Liver (tissue), 9 donors: Measurements from ENCODE around the gene FAM32A. TPM values are rescaled to one million over a fixed set of nuclear protein-coding genes. Genes with fewer than 3 reads are reported as not detected.

Source experiments
- DNase-seq: peaks from one replicate; pipeline ENCODE4 v3.0.0-alpha.2; 2017; ENCODE audit warnings: low spot score
- H3K27ac ChIP-seq, 2 donors: one replicate each; pipeline ENCODE4 v1.7.0; 2013; ENCODE audit warnings: inconsistent platforms in 2 of 2, low read length in 2 of 2, control low read depth in 1 of 2, low read depth in 1 of 2, mild to moderate bottlenecking in 1 of 2
- H3K27me3 ChIP-seq, 4 donors: one replicate each; pipeline versions ENCODE4 v1.6.1 to v1.7.0; 2013; ENCODE audit warnings: low read length in 3 of 4, inconsistent platforms in 1 of 4, mild to moderate bottlenecking in 1 of 4, moderate library complexity in 1 of 4; ENCODE audit not compliant: control insufficient read depth in 4 of 4, insufficient read depth in 4 of 4
- H3K36me3 ChIP-seq, 4 donors: one replicate each; pipeline versions ENCODE4 v1.6.1 to v1.7.0; 2013; ENCODE audit warnings: low read length in 3 of 4, mild to moderate bottlenecking in 3 of 4, low read depth in 1 of 4, moderate library complexity in 1 of 4; ENCODE audit not compliant: control insufficient read depth in 4 of 4, insufficient read depth in 3 of 4
- H3K4me1 ChIP-seq, 4 donors: one replicate each; pipeline versions ENCODE4 v1.6.1 to v1.7.0; 2013; ENCODE audit warnings: low read length in 3 of 4, mild to moderate bottlenecking in 3 of 4, moderate library complexity in 1 of 4; ENCODE audit not compliant: control insufficient read depth in 4 of 4, insufficient read depth in 4 of 4
- H3K4me3 ChIP-seq, 3 donors: one replicate each; pipeline versions ENCODE4 v1.6.1 to v1.7.0; 2013; ENCODE audit warnings: low read length in 3 of 3, control low read depth in 1 of 3, low read depth in 1 of 3, mild to moderate bottlenecking in 1 of 3
- H3K9ac ChIP-seq, 2 donors: one replicate each; pipeline ENCODE4 v1.7.0; 2013; ENCODE audit warnings: low read length in 2 of 2, mild to moderate bottlenecking in 2 of 2, moderate library complexity in 2 of 2, control low read depth in 1 of 2, low read depth in 1 of 2
- H3K9me3 ChIP-seq, 4 donors: one replicate each; pipeline versions ENCODE4 v1.6.1 to v1.7.0; 2013; ENCODE audit warnings: low read length in 3 of 4; ENCODE audit not compliant: control insufficient read depth in 4 of 4
- EGR1 ChIP-seq, 2 donors: IDR thresholded peaks; 2 replicates each; pipeline ENCODE4 v1.6.1; 2016 to 2018; ENCODE audit warnings: antibody characterized with exemption in 2 of 2, low read depth in 2 of 2
- FOXA1 ChIP-seq: IDR thresholded peaks from 2 replicates; pipeline ENCODE4 v1.6.1; 2016; ENCODE audit warnings: antibody characterized with exemption
- FOXA2 ChIP-seq: IDR thresholded peaks from 2 replicates; pipeline ENCODE4 v1.6.1; 2016; ENCODE audit warnings: antibody characterized with exemption
- GABPA ChIP-seq, 2 donors: IDR thresholded peaks in 1 of 2; conservative IDR thresholded peaks in 1 of 2; 2 replicates each; pipeline ENCODE4 v1.6.1; 2016; ENCODE audit warnings: antibody characterized with exemption in 2 of 2, mild to moderate bottlenecking in 1 of 2, moderate library complexity in 1 of 2
- HNF4A ChIP-seq, 2 donors: conservative IDR thresholded peaks; 2 replicates each; pipeline ENCODE4 v1.6.1; 2016; ENCODE audit warnings: antibody characterized with exemption in 2 of 2, mild to moderate bottlenecking in 2 of 2
- HNF4G ChIP-seq: IDR thresholded peaks from 2 replicates; pipeline ENCODE4 v1.6.1; 2016; ENCODE audit warnings: antibody characterized with exemption
- JUND ChIP-seq, 2 donors: IDR thresholded peaks; 2 replicates each; pipeline ENCODE4 v1.6.1; 2016; ENCODE audit warnings: antibody characterized with exemption in 2 of 2
- NR2F2 ChIP-seq: IDR thresholded peaks from 2 replicates; pipeline ENCODE4 v1.6.1; 2016; ENCODE audit warnings: antibody characterized with exemption
- RAD21 ChIP-seq, 2 donors: IDR thresholded peaks; 2 replicates each; pipeline ENCODE4 v1.6.1; 2016; ENCODE audit warnings: antibody characterized with exemption in 2 of 2, mild to moderate bottlenecking in 2 of 2
- RXRA ChIP-seq, 2 donors: IDR thresholded peaks; 2 replicates each; pipeline ENCODE4 v1.6.1; 2017 to 2018; ENCODE audit warnings: antibody characterized with exemption in 2 of 2, mild to moderate bottlenecking in 1 of 2
- SP1 ChIP-seq: IDR thresholded peaks from 2 replicates; pipeline ENCODE4 v1.6.1; 2018; ENCODE audit warnings: antibody characterized with exemption, mild to moderate bottlenecking
- TAF1 ChIP-seq: conservative IDR thresholded peaks from 2 replicates; pipeline ENCODE4 v1.6.1; 2016; ENCODE audit warnings: antibody characterized with exemption, mild to moderate bottlenecking
- YY1 ChIP-seq: IDR thresholded peaks from 2 replicates; pipeline ENCODE4 v1.6.1; 2016; ENCODE audit warnings: antibody characterized with exemption, mild to moderate bottlenecking
- WGBS: extraction: QIAGEN DNeasy Blood & Tissue Kit; methylation state at CpG from one replicate; pipeline ENCODE4 v1.1.7; 2013; 5-methylcytosine and 5-hydroxymethylcytosine counted together
- polyA plus RNA-seq, 2 donors: library from polyadenylated mRNA; stranded (reverse) in 1 of 2; unstranded in 1 of 2; fragments of 200-250 nt in 1 of 2; fragments of >200 nt in 1 of 2; fragmentation: Nextera tagmentation in 1 of 2; extraction: Ambion mirVana in 1 of 2; gene quantifications; one replicate each; pipeline versions ENCODE4 v1.2.1 to v1.2.3, GENCODE V29; 2013 to 2015
- total RNA-seq, 2 donors: library from RNA; depleted of rRNA; stranded (reverse); fragments of >200 nt; gene quantifications; one replicate each; pipeline ENCODE4 v1.2.3, GENCODE V29; 2014
- TF ChIP-seq, protein P1 (sequence below): IDR thresholded peaks from 2 replicates; pipeline ENCODE4 v1.6.1; 2016; ENCODE audit warnings: antibody characterized with exemption
- TF ChIP-seq, protein P2 (sequence below): IDR thresholded peaks from 2 replicates; pipeline ENCODE4 v1.6.1; 2016; ENCODE audit warnings: antibody characterized with exemption
- TF ChIP-seq, protein P3 (sequence below): IDR thresholded peaks from 2 replicates; pipeline ENCODE4 v1.6.1; 2016; ENCODE audit warnings: antibody characterized with exemption
- TF ChIP-seq, protein P4 (sequence below): IDR thresholded peaks from 2 replicates; pipeline ENCODE4 v1.6.1; 2016; ENCODE audit warnings: antibody characterized with exemption, mild to moderate bottlenecking
- TF ChIP-seq, protein P5 (sequence below): fragments of 150-350 bp; IDR thresholded peaks from 2 replicates; pipeline ENCODE4 v1.5.1; 2017; ENCODE audit warnings: improper control_type of control experiment, low read depth, low read length; ENCODE audit not compliant: missing input control
- donor health status: healthy.
- donor health status: healthy.
- donor health status: healthy.
- donor health status: healthy.
- donor health status: healthy.

Gene FAM32A
- total and polyA plus RNA-seq, 4 donors = 46.2 to 60.2 (median 52.4) TPM

DNA sequence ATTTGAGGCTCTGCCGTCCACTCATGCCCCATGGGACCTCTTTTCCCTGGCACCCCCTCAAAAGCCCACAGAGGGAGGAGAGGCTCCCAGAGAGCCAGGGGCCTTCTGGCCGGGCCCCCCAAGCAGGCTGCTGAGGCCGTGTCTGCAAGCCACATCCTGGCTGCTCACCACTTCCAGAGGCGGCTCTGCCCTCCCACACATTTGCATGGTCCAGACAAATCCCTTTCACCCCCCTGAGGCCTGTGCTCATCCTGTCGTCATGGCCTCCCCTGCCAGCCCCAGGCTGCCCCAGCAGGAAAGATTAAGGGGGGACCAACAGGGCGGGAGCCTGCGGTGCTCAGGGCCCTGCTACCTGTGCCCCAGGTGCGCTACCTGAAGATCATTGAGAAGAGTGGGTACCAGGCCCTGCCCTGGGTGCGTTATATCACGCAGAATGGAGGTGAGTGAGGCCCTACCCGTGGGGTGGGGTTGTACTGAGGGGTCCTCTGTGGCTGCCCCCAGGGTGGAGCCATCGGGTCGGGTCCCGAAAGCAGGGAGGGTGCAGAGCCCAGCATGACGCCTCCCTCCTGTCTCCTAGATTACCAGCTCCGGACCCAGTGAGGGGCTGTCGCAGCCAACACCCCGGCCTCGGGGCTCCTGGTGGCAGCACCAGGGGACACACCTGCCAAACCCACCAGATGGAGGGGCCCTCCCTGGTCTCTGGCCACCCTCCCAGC, 48.8 kb downstream of the FAM32A start:
- no peak overlapping the region for H3K27ac ChIP-seq
- no peaks in the 10 kb centered on the region for H3K27me3 ChIP-seq
- H3K4me3 ChIP-seq = no peak overlapping the region
- H3K9me3 ChIP-seq = no peaks in the 10 kb centered on the region
- TF ChIP-seq EGR1 (IDR thresholded peaks at IDR 0.05; ENCODE audit: low read depth in 2 of 2) = no peak
- no peak for TF ChIP-seq SP1
- no peak for TF ChIP-seq TAF1
- TF ChIP-seq, protein P1, sequence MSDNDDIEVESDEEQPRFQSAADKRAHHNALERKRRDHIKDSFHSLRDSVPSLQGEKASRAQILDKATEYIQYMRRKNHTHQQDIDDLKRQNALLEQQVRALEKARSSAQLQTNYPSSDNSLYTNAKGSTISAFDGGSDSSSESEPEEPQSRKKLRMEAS = no peak
- TF ChIP-seq RAD21 (IDR thresholded peaks at IDR 0.05) = no peak
- no peak for TF ChIP-seq FOXA2
- no peak for TF ChIP-seq GABPA (IDR thresholded peaks at IDR 0.05 in 1 of 2, conservative IDR thresholded peaks at IDR 0.05 in 1 of 2)
- TF ChIP-seq, protein P2, sequence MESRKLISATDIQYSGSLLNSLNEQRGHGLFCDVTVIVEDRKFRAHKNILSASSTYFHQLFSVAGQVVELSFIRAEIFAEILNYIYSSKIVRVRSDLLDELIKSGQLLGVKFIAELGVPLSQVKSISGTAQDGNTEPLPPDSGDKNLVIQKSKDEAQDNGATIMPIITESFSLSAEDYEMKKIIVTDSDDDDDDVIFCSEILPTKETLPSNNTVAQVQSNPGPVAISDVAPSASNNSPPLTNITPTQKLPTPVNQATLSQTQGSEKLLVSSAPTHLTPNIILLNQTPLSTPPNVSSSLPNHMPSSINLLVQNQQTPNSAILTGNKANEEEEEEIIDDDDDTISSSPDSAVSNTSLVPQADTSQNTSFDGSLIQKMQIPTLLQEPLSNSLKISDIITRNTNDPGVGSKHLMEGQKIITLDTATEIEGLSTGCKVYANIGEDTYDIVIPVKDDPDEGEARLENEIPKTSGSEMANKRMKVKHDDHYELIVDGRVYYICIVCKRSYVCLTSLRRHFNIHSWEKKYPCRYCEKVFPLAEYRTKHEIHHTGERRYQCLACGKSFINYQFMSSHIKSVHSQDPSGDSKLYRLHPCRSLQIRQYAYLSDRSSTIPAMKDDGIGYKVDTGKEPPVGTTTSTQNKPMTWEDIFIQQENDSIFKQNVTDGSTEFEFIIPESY = no peak
- WGBS = 95% methylated on average over 19 of the region's 19 CpGs
- no peak overlapping the region for H3K9ac ChIP-seq
- no peak for DNase-seq
- H3K36me3 ChIP-seq = peaks cover 16 to 59% (median 30%) of the 10 kb centered on the region in 4 donors
- no peaks in the 10 kb centered on the region for H3K4me1 ChIP-seq

DNA sequence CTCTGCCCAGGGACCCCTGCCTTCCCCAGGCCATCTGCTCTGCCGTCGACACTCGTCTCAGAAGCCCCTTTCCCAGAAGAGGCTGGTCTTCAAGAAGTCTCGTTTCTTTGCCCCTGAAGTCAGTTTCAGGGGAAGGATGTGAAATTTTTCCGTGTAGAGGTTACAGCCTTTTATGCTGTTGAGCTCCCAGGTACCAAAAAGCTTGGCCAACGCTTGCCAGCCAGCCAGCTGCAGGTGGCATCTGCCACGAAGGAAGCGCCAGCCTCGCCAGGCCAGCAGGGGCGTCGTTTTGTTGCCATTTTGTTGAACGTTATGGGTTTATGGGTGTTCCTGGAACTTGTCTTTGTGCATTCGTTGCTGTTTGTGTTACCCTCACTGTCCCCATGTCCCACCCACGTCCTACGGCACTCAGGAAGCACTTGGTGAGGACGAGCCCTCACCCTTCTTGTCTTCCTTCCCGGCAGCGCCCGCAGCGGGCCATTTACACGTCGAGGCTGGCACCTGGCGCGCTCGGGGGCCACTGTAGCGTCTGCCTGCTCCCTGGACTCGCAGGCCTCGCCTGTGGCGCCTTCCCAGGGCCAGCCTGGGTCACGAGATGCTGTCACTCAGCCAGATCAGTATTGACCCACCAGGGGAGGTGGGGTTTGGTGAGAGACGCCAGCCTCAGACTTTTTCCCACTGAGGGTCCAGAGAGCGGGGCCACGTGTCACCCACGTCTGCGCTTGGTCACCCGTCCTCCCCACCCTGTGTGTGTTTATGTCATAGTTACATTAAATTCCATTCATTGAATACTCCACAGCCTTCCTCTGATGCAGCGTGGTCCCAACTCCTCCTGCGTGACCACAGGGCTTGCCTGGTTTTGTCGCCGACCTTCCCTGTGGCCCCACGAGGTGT, 49.6 kb downstream of the FAM32A start:
- TF ChIP-seq RXRA (IDR thresholded peaks at IDR 0.05) (no peak), FOXA1 (no peak), GABPA (IDR thresholded peaks at IDR 0.05 in 1 of 2, conservative IDR thresholded peaks at IDR 0.05 in 1 of 2) (no peak), YY1 (no peak), NR2F2 (no peak), HNF4G (no peak), FOXA2 (no peak), EGR1 (IDR thresholded peaks at IDR 0.05; ENCODE audit: low read depth in 2 of 2) (no peak), TAF1 (no peak), HNF4A (conservative IDR thresholded peaks at IDR 0.05) (no peak), RAD21 (IDR thresholded peaks at IDR 0.05) (no peak), JUND (IDR thresholded peaks at IDR 0.05) (no peak), SP1 (no peak)
- TF ChIP-seq, protein P3, sequence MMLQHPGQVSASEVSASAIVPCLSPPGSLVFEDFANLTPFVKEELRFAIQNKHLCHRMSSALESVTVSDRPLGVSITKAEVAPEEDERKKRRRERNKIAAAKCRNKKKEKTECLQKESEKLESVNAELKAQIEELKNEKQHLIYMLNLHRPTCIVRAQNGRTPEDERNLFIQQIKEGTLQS = no peak
- TF ChIP-seq, protein P1 = no peak
- TF ChIP-seq, protein P4, sequence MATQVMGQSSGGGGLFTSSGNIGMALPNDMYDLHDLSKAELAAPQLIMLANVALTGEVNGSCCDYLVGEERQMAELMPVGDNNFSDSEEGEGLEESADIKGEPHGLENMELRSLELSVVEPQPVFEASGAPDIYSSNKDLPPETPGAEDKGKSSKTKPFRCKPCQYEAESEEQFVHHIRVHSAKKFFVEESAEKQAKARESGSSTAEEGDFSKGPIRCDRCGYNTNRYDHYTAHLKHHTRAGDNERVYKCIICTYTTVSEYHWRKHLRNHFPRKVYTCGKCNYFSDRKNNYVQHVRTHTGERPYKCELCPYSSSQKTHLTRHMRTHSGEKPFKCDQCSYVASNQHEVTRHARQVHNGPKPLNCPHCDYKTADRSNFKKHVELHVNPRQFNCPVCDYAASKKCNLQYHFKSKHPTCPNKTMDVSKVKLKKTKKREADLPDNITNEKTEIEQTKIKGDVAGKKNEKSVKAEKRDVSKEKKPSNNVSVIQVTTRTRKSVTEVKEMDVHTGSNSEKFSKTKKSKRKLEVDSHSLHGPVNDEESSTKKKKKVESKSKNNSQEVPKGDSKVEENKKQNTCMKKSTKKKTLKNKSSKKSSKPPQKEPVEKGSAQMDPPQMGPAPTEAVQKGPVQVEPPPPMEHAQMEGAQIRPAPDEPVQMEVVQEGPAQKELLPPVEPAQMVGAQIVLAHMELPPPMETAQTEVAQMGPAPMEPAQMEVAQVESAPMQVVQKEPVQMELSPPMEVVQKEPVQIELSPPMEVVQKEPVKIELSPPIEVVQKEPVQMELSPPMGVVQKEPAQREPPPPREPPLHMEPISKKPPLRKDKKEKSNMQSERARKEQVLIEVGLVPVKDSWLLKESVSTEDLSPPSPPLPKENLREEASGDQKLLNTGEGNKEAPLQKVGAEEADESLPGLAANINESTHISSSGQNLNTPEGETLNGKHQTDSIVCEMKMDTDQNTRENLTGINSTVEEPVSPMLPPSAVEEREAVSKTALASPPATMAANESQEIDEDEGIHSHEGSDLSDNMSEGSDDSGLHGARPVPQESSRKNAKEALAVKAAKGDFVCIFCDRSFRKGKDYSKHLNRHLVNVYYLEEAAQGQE = no peak
- TF ChIP-seq, protein P2 = no peak
- TF ChIP-seq, protein P5, sequence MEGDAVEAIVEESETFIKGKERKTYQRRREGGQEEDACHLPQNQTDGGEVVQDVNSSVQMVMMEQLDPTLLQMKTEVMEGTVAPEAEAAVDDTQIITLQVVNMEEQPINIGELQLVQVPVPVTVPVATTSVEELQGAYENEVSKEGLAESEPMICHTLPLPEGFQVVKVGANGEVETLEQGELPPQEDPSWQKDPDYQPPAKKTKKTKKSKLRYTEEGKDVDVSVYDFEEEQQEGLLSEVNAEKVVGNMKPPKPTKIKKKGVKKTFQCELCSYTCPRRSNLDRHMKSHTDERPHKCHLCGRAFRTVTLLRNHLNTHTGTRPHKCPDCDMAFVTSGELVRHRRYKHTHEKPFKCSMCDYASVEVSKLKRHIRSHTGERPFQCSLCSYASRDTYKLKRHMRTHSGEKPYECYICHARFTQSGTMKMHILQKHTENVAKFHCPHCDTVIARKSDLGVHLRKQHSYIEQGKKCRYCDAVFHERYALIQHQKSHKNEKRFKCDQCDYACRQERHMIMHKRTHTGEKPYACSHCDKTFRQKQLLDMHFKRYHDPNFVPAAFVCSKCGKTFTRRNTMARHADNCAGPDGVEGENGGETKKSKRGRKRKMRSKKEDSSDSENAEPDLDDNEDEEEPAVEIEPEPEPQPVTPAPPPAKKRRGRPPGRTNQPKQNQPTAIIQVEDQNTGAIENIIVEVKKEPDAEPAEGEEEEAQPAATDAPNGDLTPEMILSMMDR = no peak
- no peak for DNase-seq
- Histone ChIP-seq H3K4me1 (no peaks in the 10 kb centered on the region), H3K27me3 (no peaks in the 10 kb centered on the region), H3K27ac (no peak overlapping the region), H3K9me3 (no peaks in the 10 kb centered on the region), H3K36me3 (peaks cover 10 to 52% (median 27%) of the 10 kb centered on the region in 4 donors), H3K9ac (no peak overlapping the region), H3K4me3 (no peak overlapping the region)
- WGBS = 86% methylated on average over 41 of the region's 41 CpGs
